Retinal pigment epithelial cell (primary cell): ENCODE results near the gene ATP7A.
"Not testable (repeated sequence)": the region's sequence is repeated elsewhere in the genome, so short reads cannot be mapped to it uniquely, and the experiment has no call there.

Experiments
- DNase-seq: peaks from one replicate; pipeline ENCODE4 v3.0.0-alpha.2; 2010; ENCODE audit warnings: low read depth
- H3K4me3 ChIP-seq: 2 replicates; pipeline ENCODE4 v1.5.1; 2011; ENCODE audit warnings: mild to moderate bottlenecking, low read length, control low read depth, moderate library complexity
- TF ChIP-seq, protein P1 (sequence below): conservative IDR thresholded peaks from 2 replicates; pipeline ENCODE4 v1.5.1; 2011; ENCODE audit warnings: low read depth, low read length, control low read depth, inconsistent platforms

The ATP7A gene

DNA sequence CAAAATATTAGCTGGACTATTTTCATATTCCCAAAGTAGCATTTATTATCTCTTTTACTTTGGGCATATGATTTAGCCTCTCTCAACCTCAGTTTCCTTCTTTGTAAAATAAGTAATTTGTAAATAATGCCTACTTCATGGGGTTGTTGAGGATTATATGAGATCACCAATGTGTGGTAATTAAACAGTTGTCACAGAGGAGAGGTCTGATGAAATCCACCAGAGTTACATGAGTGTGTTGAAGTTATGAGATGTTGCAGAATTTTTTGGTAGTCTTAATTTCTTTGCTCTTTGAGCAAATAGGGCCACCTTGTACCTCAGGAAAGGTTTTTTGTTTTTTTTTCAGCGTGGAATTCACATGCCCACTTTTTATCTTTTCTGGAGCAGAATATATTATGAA is 9.8 kb upstream of the ATP7A start:
- H3K4me3 ChIP-seq, result peak overlapping the region; percentile 69
- DNase-seq, result no peak
- TF ChIP-seq, protein P1, sequence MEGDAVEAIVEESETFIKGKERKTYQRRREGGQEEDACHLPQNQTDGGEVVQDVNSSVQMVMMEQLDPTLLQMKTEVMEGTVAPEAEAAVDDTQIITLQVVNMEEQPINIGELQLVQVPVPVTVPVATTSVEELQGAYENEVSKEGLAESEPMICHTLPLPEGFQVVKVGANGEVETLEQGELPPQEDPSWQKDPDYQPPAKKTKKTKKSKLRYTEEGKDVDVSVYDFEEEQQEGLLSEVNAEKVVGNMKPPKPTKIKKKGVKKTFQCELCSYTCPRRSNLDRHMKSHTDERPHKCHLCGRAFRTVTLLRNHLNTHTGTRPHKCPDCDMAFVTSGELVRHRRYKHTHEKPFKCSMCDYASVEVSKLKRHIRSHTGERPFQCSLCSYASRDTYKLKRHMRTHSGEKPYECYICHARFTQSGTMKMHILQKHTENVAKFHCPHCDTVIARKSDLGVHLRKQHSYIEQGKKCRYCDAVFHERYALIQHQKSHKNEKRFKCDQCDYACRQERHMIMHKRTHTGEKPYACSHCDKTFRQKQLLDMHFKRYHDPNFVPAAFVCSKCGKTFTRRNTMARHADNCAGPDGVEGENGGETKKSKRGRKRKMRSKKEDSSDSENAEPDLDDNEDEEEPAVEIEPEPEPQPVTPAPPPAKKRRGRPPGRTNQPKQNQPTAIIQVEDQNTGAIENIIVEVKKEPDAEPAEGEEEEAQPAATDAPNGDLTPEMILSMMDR, result no peak

DNA sequence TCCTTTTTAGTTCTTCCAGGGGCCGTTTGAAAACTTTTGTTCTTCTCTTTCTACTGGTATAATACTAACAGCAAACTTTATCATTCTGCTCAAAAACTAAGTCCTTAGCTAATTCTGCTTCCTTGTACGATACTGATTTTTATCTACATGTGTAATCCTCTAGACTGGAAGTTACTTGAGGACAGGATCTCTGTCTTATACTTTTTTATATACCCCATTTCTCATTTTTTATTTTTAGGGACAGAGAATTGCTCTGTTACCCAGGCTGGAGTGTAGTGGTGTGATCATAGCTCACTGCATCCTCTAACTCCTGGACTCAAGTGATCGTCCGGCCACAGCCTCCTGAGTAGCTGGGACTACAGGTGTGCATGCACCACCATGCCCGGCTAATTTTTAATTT is 9.0 kb upstream of the ATP7A start:
- no peak overlapping the region for H3K4me3 ChIP-seq
- DNase-seq, result no peak
- TF ChIP-seq, protein P1, result no peak

DNA sequence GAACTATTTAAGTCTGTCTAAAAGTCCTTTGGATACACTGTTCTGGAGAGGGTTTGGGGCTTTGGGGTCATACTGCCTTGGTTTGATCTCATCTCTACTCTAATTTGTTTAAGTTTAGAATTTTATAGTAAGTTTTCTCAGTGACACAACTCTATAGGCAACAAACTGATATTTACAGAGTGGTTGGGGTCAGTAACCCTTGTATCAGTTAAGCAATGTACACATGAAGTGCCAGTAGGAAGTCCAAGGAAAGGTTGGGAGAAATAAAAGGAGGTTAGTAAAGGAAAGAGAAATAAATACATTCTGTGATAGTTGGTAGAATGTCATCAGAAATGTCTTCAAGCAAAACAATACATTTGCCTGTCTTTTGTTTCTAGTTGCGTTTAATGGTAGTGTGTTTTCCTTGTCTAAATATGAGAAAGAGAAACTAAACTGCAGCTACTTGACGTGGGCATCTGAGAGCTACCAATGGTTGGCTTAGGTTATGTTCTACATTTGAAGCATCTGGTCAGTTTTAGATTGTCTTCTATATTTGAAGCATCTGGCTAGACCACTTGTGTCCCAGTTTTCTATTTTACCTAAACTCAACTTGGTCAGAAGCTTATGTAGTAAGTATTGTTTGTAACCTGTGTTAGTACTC is 6.9 kb downstream of the ATP7A start:
- DNase-seq, result no peak
- TF ChIP-seq, protein P1, result no peak
- H3K4me3 ChIP-seq, result no peak overlapping the region

DNA sequence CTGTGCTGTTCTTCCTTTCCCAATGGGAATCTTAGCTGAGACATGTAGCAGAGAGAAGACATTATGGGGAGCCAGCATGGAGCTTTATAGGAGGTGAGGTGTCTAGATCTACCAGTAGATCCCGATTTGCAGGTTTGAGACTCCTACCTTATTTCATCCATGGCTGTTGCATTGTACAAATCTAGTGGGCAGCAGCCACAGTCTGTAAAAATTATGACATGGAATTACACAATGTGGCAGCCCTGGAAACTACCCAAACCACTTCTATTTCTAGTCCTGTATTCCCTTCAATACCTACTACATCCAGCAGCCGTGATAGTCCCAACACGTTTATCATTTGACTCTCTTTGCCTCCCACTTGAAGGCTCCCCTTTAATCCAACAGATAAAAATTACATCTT is 8.1 kb downstream of the ATP7A start:
- no peak for DNase-seq
- TF ChIP-seq, protein P1, result no peak
- H3K4me3 ChIP-seq, result no peak overlapping the region

DNA sequence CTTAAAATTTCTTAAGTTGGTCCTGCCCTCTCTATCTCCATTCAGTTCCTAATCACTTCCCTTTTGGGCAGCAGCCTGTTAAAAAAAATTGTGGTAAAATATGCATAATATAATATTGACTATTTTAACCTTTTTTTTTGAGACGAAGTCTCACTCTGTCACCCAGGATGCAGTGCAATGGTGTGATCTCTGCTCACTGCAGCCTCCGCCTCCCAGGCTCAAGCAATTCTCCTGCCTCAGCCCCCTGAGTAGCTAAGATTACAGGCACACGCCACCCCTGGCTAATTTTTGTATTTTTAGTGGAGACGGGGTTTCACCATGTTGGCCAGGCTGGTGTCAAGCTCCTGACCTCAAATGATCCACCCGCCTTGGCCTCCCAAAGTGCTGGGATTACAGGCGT is 8.9 kb downstream of the ATP7A start:
- not testable (repeated sequence) for H3K4me3 ChIP-seq

DNA sequence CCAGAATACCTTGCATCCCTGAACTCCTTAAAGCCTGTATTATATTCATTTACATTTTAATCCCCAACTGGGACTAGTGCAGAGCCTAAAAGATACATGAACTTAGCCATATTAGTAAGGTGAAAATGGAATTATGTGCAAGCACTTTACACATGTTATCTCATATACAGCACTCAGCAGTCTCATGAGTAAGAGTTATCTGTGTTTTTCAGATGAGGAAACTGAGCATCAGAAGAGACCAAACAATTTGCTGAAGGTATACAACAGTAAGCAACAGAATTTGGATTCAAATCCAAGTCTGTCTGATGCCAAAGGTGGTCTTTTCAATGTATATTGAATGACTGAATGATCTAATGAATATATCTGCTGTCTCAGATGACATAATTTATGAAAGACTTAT is 12.3 kb downstream of the ATP7A start:
- no peak overlapping the region for H3K4me3 ChIP-seq
- TF ChIP-seq, protein P1, result no peak
- no peak for DNase-seq

More for the DNA sequence above, 8.9 kb downstream of the ATP7A start:
- not testable (repeated sequence) for DNase-seq

DNA sequence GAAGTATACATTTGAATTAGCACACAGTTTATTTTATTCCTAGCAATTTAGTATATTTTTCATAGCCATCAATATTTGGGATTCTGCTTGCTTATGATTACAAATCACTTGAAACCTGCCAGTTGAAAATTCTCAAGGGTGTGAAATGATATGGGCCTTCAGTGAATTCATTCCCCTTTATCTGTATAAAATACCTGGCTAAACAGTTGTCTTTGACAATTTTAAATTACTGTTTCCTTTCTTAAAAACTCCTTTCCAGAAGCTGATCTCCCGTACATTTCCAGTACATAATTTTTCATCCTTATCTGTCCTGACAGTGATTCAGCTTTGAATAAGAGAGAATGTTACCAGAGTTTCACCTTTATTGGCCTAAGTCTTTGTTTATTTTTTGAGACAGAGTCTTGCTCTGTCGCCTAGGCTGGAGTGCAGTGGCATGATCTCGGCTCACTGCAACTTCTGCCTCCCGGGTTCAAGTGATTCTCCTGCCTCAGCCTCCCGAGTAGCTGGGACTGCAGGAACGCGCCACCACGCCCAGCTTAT is 13.9 kb downstream of the ATP7A start:
- H3K4me3 ChIP-seq, result no peak overlapping the region
- TF ChIP-seq, protein P1, result no peak
- no peak for DNase-seq
